K562 (cell line): ENCODE data around the gene DDC. TPM values are rescaled to one million over a fixed set of nuclear protein-coding genes. Genes with fewer than 3 reads are reported as not detected.
A peak's percentile ranks its signal among the peaks of the same experiment; 100 is the strongest.

Experiments
- ATAC-seq: fragments of 200-7000 bp; cut with Tn5 transposase; 3 replicates; pipeline ENCODE4 v1.9.1; 2020; ENCODE audit warnings: moderate library complexity
- BruUV-seq: library from RNA; stranded (reverse); fragments of 400-500 nt; replicated peaks from 2 replicates; lab custom pipeline; 2021; lab: Mats Ljungman, UMichigan
- CTCF ChIA-PET: fragments of 300-600 bp; formaldehyde crosslinking; extraction: SDS; loops from one replicate; lab custom pipeline; 2021; ENCODE audit warnings: low intra/inter-chr PET ratio; lab: Yijun Ruan, JAX
- POLR2A ChIA-PET: fragments of 300-600, 350-650 bp; sonication (Branson Sonifier 250); formaldehyde crosslinking; extraction: SDS; loops from one replicate; lab custom pipeline; 2021; ENCODE audit warnings: antibody characterized with exemption, inconsistent platforms; lab: Yijun Ruan, JAX
- DNase-seq, 4 experiments: peaks; one replicate each; pipeline versions ENCODE4 v3.0.0 to v3.0.0-alpha.2; 2011 to 2018; ENCODE audit warnings: low spot score in 3 of 4, mixed read lengths in 3 of 4; ENCODE audit errors: extremely low read depth in 1 of 4
- FAIRE-seq: peaks from 2 replicates; lab custom pipeline; 2011; peaks lifted over from hg19 to GRCh38; lab: Jason Lieb, UNC
- H2AFZ ChIP-seq: 2 replicates; pipeline ENCODE4 v1.6.0; 2011; ENCODE audit warnings: low read depth, low read length, control low read depth, inconsistent platforms
- H3K27ac ChIP-seq: fragments of 200-600 bp; 3 replicates; pipeline ENCODE4 v1.8.0; 2011; ENCODE audit warnings: low read depth, mild to moderate bottlenecking, control low read depth, inconsistent platforms, low read length, moderate library complexity, mixed read lengths; ENCODE audit errors: extremely low read depth
- H3K27me3 ChIP-seq, 2 experiments: fragments of 300-600 bp in 1 of 2; 2 replicates in 1 of 2; 3 replicates in 1 of 2; pipeline versions ENCODE4 v1.6.0 to v1.8.0; 2011; ENCODE audit warnings: inconsistent platforms in 2 of 2, low read length in 2 of 2, mild to moderate bottlenecking in 1 of 2, mixed read lengths in 1 of 2, moderate library complexity in 1 of 2; ENCODE audit not compliant: control insufficient read depth in 2 of 2, insufficient read depth in 2 of 2
- H3K36me3 ChIP-seq: fragments of 300-600 bp; 3 replicates; pipeline ENCODE4 v1.8.0; 2011; ENCODE audit warnings: mild to moderate bottlenecking, low read length, inconsistent platforms; ENCODE audit not compliant: control insufficient read depth, insufficient read depth
- H3K4me1 ChIP-seq, 2 experiments: fragments of 200-600 bp in 1 of 2; replicated peaks in 1 of 2; 2 replicates in 1 of 2; 3 replicates in 1 of 2; pipeline versions ENCODE4 v1.5.1 to v1.8.0; 2011; ENCODE audit warnings: inconsistent platforms in 2 of 2, low read length in 2 of 2, mild to moderate bottlenecking in 1 of 2, mixed read lengths in 1 of 2, moderate library complexity in 1 of 2; ENCODE audit not compliant: control insufficient read depth in 2 of 2, insufficient read depth in 2 of 2
- H3K4me2 ChIP-seq: 2 replicates; pipeline ENCODE4 v1.6.1; 2011; ENCODE audit warnings: low read length, control low read depth, inconsistent platforms, mixed read lengths; ENCODE audit not compliant: insufficient read depth
- H3K4me3 ChIP-seq: fragments of 200-600 bp; sonication (generic), shearing (Covaris generic); 2 replicates; pipeline ENCODE4 v1.5.1; 2016; ENCODE audit warnings: control low read depth, inconsistent platforms
- H3K79me2 ChIP-seq: fragments of 200-600 bp; 3 replicates; pipeline ENCODE4 v1.8.0; 2011; ENCODE audit warnings: low read length, inconsistent platforms; ENCODE audit not compliant: control insufficient read depth, insufficient read depth
- H3K9ac ChIP-seq, 2 experiments: 2 replicates each; pipeline versions ENCODE4 v1.6.0 to v1.6.1; 2011; ENCODE audit warnings: low read depth in 2 of 2, low read length in 2 of 2, control low read depth in 1 of 2, inconsistent platforms in 1 of 2, mild to moderate bottlenecking in 1 of 2, mixed read lengths in 1 of 2; ENCODE audit not compliant: insufficient read depth in 1 of 2
- H3K9me1 ChIP-seq: one replicate; pipeline ENCODE4 v1.6.0; 2011; ENCODE audit warnings: inconsistent platforms, mild to moderate bottlenecking, low read length, moderate library complexity; ENCODE audit not compliant: control insufficient read depth, insufficient read depth
- H3K9me3 ChIP-seq: replicated peaks from 2 replicates; pipeline ENCODE4 v1.5.1; 2011; ENCODE audit warnings: low read depth, low read length, inconsistent platforms; ENCODE audit not compliant: control insufficient read depth, insufficient read depth
- H4K20me1 ChIP-seq: replicated peaks from 2 replicates; pipeline ENCODE4 v1.6.1; 2011; ENCODE audit warnings: low read length, inconsistent platforms, mixed read lengths; ENCODE audit not compliant: control insufficient read depth, insufficient read depth
- CBFB ChIP-seq: sonication (generic); formaldehyde crosslinking; IDR thresholded peaks from 2 replicates; pipeline ENCODE4 v1.4.0; 2020; ENCODE audit warnings: mild to moderate bottlenecking, missing genetic modification reagents
- CBX2 ChIP-seq: fragments of 200-600 bp; sonication (generic); IDR thresholded peaks from one replicate; pipeline ENCODE4 v1.6.1; 2012; ENCODE audit warnings: mild to moderate bottlenecking, low read length, inconsistent platforms; ENCODE audit not compliant: insufficient read depth, poor library complexity, severe bottlenecking
- CC2D1A ChIP-seq: fragments of 450-650 bp; IDR thresholded peaks from 2 replicates; pipeline ENCODE4 v1.6.1; 2017; ENCODE audit warnings: mild to moderate bottlenecking
- CCNT2 ChIP-seq: IDR thresholded peaks from 2 replicates; pipeline ENCODE4 v1.6.1; 2011; ENCODE audit warnings: borderline replicate concordance, low read depth, mild to moderate bottlenecking, moderate library complexity, mixed read lengths, low read length; ENCODE audit not compliant: insufficient read length; ENCODE audit errors: extremely low read depth
- CREB1 ChIP-seq, 2 experiments: sonication (generic) in 1 of 2; formaldehyde crosslinking in 1 of 2; IDR thresholded peaks; 2 replicates each; pipeline versions ENCODE4 v1.6.1 to v1.8.0; 2012 to 2022; ENCODE audit warnings: inconsistent platforms in 1 of 2, mild to moderate bottlenecking in 1 of 2, missing genetic modification reagents in 1 of 2, moderate library complexity in 1 of 2
- DPF2 ChIP-seq: fragments of 450-650 bp; IDR thresholded peaks from 2 replicates; pipeline ENCODE4 v1.6.1; 2016
- EP300 ChIP-seq: IDR thresholded peaks from 2 replicates; pipeline ENCODE4 v1.6.1; 2012; ENCODE audit warnings: low read length, improper control_type of control experiment
- ESRRA ChIP-seq: fragments of 450-650 bp; IDR thresholded peaks from 2 replicates; pipeline ENCODE4 v1.6.1; 2014; ENCODE audit warnings: low read depth, mild to moderate bottlenecking, moderate library complexity, borderline replicate concordance
- GATA2 ChIP-seq: sonication (generic); formaldehyde crosslinking; IDR thresholded peaks from 2 replicates; pipeline ENCODE4 v1.4.0; 2020; ENCODE audit warnings: mild to moderate bottlenecking, missing genetic modification reagents
- HIVEP1 ChIP-seq: fragments of 250-450 bp; sonication (Bioruptor Pico); IDR thresholded peaks from 2 replicates; pipeline ENCODE4 v1.4.0; 2020; ENCODE audit warnings: mild to moderate bottlenecking
- KLF1 ChIP-seq: fragments of 450-650 bp; IDR thresholded peaks from 2 replicates; pipeline ENCODE4 v1.6.1; 2016; ENCODE audit warnings: missing genetic modification characterization, missing compliant biosample characterization
- MLLT1 ChIP-seq, 2 experiments: fragments of 450-650 bp; IDR thresholded peaks; 2 replicates each; pipeline ENCODE4 v1.6.1; 2016
- PHF8 ChIP-seq: fragments of 200-600 bp; sonication (generic); IDR thresholded peaks from 2 replicates; pipeline ENCODE4 v1.6.1; 2012; ENCODE audit warnings: mixed run types, mild to moderate bottlenecking, inconsistent platforms, low read length, moderate library complexity, borderline replicate concordance
- SOX6 ChIP-seq: fragments of 450-650 bp; IDR thresholded peaks from 2 replicates; pipeline ENCODE4 v1.6.1; 2014; ENCODE audit warnings: mild to moderate bottlenecking
- TCF3 ChIP-seq: sonication (generic); formaldehyde crosslinking; IDR thresholded peaks from 2 replicates; pipeline ENCODE4 v1.4.0; 2020; ENCODE audit warnings: mild to moderate bottlenecking, missing genetic modification reagents
- TEAD4 ChIP-seq, 2 experiments: sonication (generic) in 1 of 2; formaldehyde crosslinking in 1 of 2; IDR thresholded peaks; 2 replicates each; pipeline versions ENCODE4 v1.6.1 to v1.8.0; 2012 to 2022; ENCODE audit warnings: borderline replicate concordance in 1 of 2, inconsistent platforms in 1 of 2, low read length in 1 of 2, mild to moderate bottlenecking in 1 of 2, missing genetic modification reagents in 1 of 2
- ZBED1 ChIP-seq: IDR thresholded peaks from 2 replicates; pipeline ENCODE4 v1.6.1; 2014
- ZKSCAN3 ChIP-seq: fragments of 250-450 bp; sonication (Bioruptor Pico); IDR thresholded peaks from 2 replicates; pipeline ENCODE4 v1.4.0; 2020
- ZNF239 ChIP-seq: fragments of 250-450 bp; sonication (Bioruptor Pico); IDR thresholded peaks from 2 replicates; pipeline ENCODE4 v1.4.0; 2020; ENCODE audit warnings: mild to moderate bottlenecking
- WGBS: fragments of 100-300 bp; shearing (Covaris generic); methylation state at CpG from one replicate; pipeline ENCODE4 v1.1.6; 2016; ENCODE audit warnings: low coverage, mixed read lengths; ENCODE audit not compliant: insufficient coverage; ENCODE audit errors: missing lambda C conversion rate; 5-methylcytosine and 5-hydroxymethylcytosine counted together
- in situ Hi-C: fragments of 300-500 bp; cut with MboI; formaldehyde crosslinking; loops from 4 replicates; pipeline ENCODE4 v1.15.0; 2018; ENCODE audit warnings: inconsistent platforms, mixed read lengths
- intact Hi-C: fragments of 100-400 bp; cut with micrococcal nuclease; formaldehyde crosslinking; loops from 2 replicates; pipeline ENCODE4 v1.14.2; 2022
- polyA plus RNA-seq, 8 experiments: library from polyadenylated mRNA; depleted of rRNA in 4 of 8; stranded (reverse) in 5 of 8; unstranded in 3 of 8; fragments of >200 nt; fragmentation: Nextera tagmentation in 2 of 8; fragmentation: Illumina TruSeq in 1 of 8; extraction: Ambion mirVana in 2 of 8; extraction: Trizol in 1 of 8; gene quantifications; 2 replicates each; pipeline versions ENCODE4 v1.2.1 to v1.2.3, GENCODE V29; 2011 to 2014; ENCODE audit warnings: inconsistent platforms in 1 of 8, missing spikeins in 1 of 8
- total RNA-seq, 7 experiments: library from RNA; depleted of rRNA in 6 of 7; stranded (reverse); fragments of >200 nt in 6 of 7; fragmentation: Illumina TruSeq in 2 of 7; extraction: Trizol in 2 of 7; gene quantifications; 2 replicates each; pipeline versions ENCODE4 v1.2.1 to v1.2.3, GENCODE V29; 2011 to 2021; ENCODE audit warnings: low replicate concordance in 1 of 7
- TF ChIP-seq, protein P1 (sequence below): sonication (generic); IDR thresholded peaks from 2 replicates; pipeline ENCODE4 v1.6.1; 2016

DDC gene
- total and polyA plus RNA-seq, 9 of the 15 experiments (the other 6 are each of a cell fraction or from before 2014, with no cell fraction given): not detected

- peak in 3 of 4 experiments; percentile 25 to 77 (median 64) for DNase-seq
- peaks cover 21% of the 10 kb centered on the region for H4K20me1 ChIP-seq
- ChIA-PET POLR2A (interaction anchor here (0.6 kb wide), 1 partner anchor 12 kb away, joined by 3 read pairs; no protein-coding TSS in a partner anchor), CTCF (no interaction called here)
- H3K9me1 ChIP-seq: no peaks in the 10 kb centered on the region
- H3K4me2 ChIP-seq: no peak overlapping the region
- no peaks in the 10 kb centered on the region for H3K79me2 ChIP-seq
- H2AFZ ChIP-seq: no peak overlapping the region
- H3K27ac ChIP-seq: no peak overlapping the region
- peak; percentile 92 for FAIRE-seq
- H3K36me3 ChIP-seq: no peaks in the 10 kb centered on the region
- peak; percentile 90 for ATAC-seq
- H3K9ac ChIP-seq: peak overlapping the region in 1 of 2 experiments; percentile 24; a peak in 1 of 4 replicates
- intact Hi-C loops (no loop called here), in situ Hi-C loops (loop anchor here (5.0 kb wide), 1 partner anchor 91 kb away; no protein-coding TSS in a partner anchor)
- 2% methylated on average over 5 of the region's 5 CpGs for WGBS
- peaks cover 30 to 63% of the 10 kb centered on the region in 2 experiments for H3K27me3 ChIP-seq
- peaks cover 7 to 10% of the 10 kb centered on the region in 2 experiments; a peak in 4 of 5 replicates for H3K4me1 ChIP-seq
- no peaks in the 10 kb centered on the region for H3K9me3 ChIP-seq
- no TSS peak for BruUV-seq
- no peak overlapping the region for H3K4me3 ChIP-seq
- peak; percentile 98 for TF ChIP-seq TEAD4 (IDR thresholded peaks at IDR 0.05; ENCODE audit: low read length)
- no peak for TF ChIP-seq TEAD4 (CRISPR knock-in tag; IDR thresholded peaks at IDR 0.05; ENCODE audit: borderline replicate concordance)
- peak; percentile 88 for TF ChIP-seq DPF2
- no peak for TF ChIP-seq PHF8
- peak; percentile 88 for TF ChIP-seq EP300
- no peak for TF ChIP-seq ZKSCAN3 (CRISPR knock-in tag)
- no peak for TF ChIP-seq KLF1 (tag)
- TF ChIP-seq CCNT2: peak; percentile 46
- TF ChIP-seq, protein P1, sequence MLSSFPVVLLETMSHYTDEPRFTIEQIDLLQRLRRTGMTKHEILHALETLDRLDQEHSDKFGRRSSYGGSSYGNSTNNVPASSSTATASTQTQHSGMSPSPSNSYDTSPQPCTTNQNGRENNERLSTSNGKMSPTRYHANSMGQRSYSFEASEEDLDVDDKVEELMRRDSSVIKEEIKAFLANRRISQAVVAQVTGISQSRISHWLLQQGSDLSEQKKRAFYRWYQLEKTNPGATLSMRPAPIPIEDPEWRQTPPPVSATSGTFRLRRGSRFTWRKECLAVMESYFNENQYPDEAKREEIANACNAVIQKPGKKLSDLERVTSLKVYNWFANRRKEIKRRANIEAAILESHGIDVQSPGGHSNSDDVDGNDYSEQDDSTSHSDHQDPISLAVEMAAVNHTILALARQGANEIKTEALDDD: peak; percentile 66; the same call in 1 of the 2 replicates
- TF ChIP-seq MLLT1 (IDR thresholded peaks at IDR 0.05): peak in 1 of 2 experiments; percentile 86; a peak in 2 of 4 replicates
- TF ChIP-seq ZNF239 (CRISPR knock-in tag): peak; percentile 92
- TF ChIP-seq CREB1 (IDR thresholded peaks at IDR 0.05): peak; percentile 27; the same call in 1 of the 2 replicates
- no peak for TF ChIP-seq CREB1 (CRISPR knock-in tag; IDR thresholded peaks at IDR 0.05)
- 0 out of 2 replicates have a peak, but pooled peaks have one; percentile 30 for TF ChIP-seq CC2D1A
- TF ChIP-seq CBFB (CRISPR knock-in tag): peak; percentile 90; the same call in 1 of the 2 replicates
- TF ChIP-seq CBX2: no peak
- peak; percentile 98 for TF ChIP-seq TCF3
- peak; percentile 91 for TF ChIP-seq GATA2 (CRISPR knock-in tag)
- peak; percentile 98 for TF ChIP-seq SOX6
- TF ChIP-seq ESRRA: peak; percentile 82; the same call in 1 of the 2 replicates
- TF ChIP-seq ZBED1: peak; percentile 75; the same call in 1 of the 2 replicates
- no peak for TF ChIP-seq HIVEP1 (CRISPR knock-in tag)
These were observed 6.7 kb downstream of the DDC start for GRCh38 chr7:50558294-50559053.
